ENCODE data around the gene PARP6.
A peak's percentile ranks its signal among the peaks of the same experiment; 100 is the strongest.

Gene PARP6

GRCh38 chr15:72231066-72231832, 41.1 kb downstream of the PARP6 start, which contains the start of gene PKM:
PKM (minus strand) TSS chr15:72231190; CDS start chr15:72219097, 12,093 bp downstream.
- peak; percentile 91 for DNase-seq (ENCODE audit: low read depth)

GRCh38 chr15:72230197-72231065, 41.9 kb downstream of the PARP6 start:
- no peak for DNase-seq (ENCODE audit: low read depth)

- no peak for DNase-seq (ENCODE audit: low read depth)
These were observed 42.5 kb downstream of the PARP6 start for GRCh38 chr15:72229947-72230196.

- DNase-seq (ENCODE audit: low read depth), result no peak
These were observed 43.0 kb downstream of the PARP6 start for GRCh38 chr15:72229076-72229946.

- no peak for DNase-seq (ENCODE audit: low read depth)
These were observed 44.6 kb downstream of the PARP6 start for GRCh38 chr15:72227720-72228119.

- DNase-seq (ENCODE audit: low read depth), result peak; percentile 81
These were observed 45.2 kb downstream of the PARP6 start for GRCh38 chr15:72227192-72227586.

- no peak for DNase-seq (ENCODE audit: low read depth)
These were observed 49.1 kb downstream of the PARP6 start for GRCh38 chr15:72223278-72223677.

- DNase-seq (ENCODE audit: low read depth), result no peak
These were observed 50.0 kb downstream of the PARP6 start for GRCh38 chr15:72222393-72222792.

GRCh38 chr15:72220687-72221086, 51.7 kb downstream of the PARP6 start:
- DNase-seq (ENCODE audit: low read depth), result no peak

GRCh38 chr15:72217216-72217615, 55.1 kb downstream of the PARP6 start:
- DNase-seq (ENCODE audit: low read depth), result no peak

GRCh38 chr15:72216079-72216478, 56.3 kb downstream of the PARP6 start:
- no peak for DNase-seq (ENCODE audit: low read depth)

GRCh38 chr15:72207558-72208085, 64.7 kb downstream of the PARP6 start:
- no peak for DNase-seq (ENCODE audit: low read depth)

GRCh38 chr15:72206677-72207000, 65.7 kb downstream of the PARP6 start:
- no peak for DNase-seq (ENCODE audit: low read depth)

GRCh38 chr15:72205896-72206676, 66.3 kb downstream of the PARP6 start:
- no peak for DNase-seq (ENCODE audit: low read depth)

- no peak for DNase-seq (ENCODE audit: low read depth)
These were observed 67.1 kb downstream of the PARP6 start for GRCh38 chr15:72205273-72205672.

GRCh38 chr15:72203507-72203837, 68.9 kb downstream of the PARP6 start:
- DNase-seq (ENCODE audit: low read depth), result peak; percentile 51

- DNase-seq (ENCODE audit: low read depth), result no peak
These were observed 69.4 kb downstream of the PARP6 start for GRCh38 chr15:72202801-72203506.

- DNase-seq (ENCODE audit: low read depth), result no peak
These were observed 70.1 kb downstream of the PARP6 start for GRCh38 chr15:72202302-72202701.

- no peak for DNase-seq (ENCODE audit: low read depth)
These were observed 70.9 kb downstream of the PARP6 start for GRCh38 chr15:72201391-72201921.

GRCh38 chr15:72200395-72201237, 71.7 kb downstream of the PARP6 start:
- DNase-seq (ENCODE audit: low read depth), result no peak
